NCI-H187 treated with DMSO at 0.1 percent for 48 hours (cell line): ENCODE results near the gene RHBG.
"Not testable (repeated sequence)": the region's sequence is repeated elsewhere in the genome, so short reads cannot be mapped to it uniquely, and the experiment has no call there.

Experiments used
- DNase-seq: peaks from one replicate; lab custom pipeline; 2025; lab: John Stamatoyannopoulos, UW

The RHBG gene

DNA sequence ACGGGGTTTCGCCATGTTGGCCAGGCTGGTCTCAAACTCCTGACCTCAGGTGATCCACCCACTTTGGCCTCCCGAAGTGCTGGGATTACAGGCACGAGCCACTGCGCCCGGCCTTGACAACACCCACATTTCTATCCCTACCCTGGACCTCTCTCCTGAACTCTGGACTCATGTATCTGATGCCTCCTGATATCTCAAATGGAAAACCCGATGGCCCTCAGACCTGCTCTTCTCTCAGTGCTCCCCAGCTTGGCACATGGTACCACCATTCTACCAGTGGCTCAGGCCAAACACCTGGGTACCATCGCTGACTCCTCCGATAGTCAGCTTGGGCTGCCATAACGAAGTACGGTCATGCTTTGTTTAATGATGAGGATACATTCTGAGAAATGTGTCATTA, 8.5 kb upstream of the RHBG start:
- no peak for DNase-seq

DNA sequence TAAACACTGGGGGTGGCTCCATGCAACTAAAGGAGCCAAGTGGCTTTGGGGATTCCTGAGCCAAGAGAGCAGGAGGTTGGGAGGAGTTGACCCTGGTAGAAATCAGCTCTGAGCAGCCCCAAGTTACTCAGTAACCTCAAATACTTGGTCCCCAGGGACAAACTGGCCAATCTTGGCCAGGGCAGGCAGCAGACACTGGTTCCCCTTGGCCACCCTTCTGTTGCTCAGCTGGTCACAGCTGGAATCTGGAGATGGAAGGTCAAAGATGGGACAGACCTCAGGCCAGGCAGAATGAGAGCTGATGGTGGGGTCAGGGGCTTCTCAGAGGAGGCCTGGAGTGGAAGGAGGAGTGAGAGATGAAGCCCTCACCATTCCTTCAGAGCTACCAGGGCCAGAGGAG, 3.3 kb upstream of the RHBG start:
- DNase-seq = no peak

DNA sequence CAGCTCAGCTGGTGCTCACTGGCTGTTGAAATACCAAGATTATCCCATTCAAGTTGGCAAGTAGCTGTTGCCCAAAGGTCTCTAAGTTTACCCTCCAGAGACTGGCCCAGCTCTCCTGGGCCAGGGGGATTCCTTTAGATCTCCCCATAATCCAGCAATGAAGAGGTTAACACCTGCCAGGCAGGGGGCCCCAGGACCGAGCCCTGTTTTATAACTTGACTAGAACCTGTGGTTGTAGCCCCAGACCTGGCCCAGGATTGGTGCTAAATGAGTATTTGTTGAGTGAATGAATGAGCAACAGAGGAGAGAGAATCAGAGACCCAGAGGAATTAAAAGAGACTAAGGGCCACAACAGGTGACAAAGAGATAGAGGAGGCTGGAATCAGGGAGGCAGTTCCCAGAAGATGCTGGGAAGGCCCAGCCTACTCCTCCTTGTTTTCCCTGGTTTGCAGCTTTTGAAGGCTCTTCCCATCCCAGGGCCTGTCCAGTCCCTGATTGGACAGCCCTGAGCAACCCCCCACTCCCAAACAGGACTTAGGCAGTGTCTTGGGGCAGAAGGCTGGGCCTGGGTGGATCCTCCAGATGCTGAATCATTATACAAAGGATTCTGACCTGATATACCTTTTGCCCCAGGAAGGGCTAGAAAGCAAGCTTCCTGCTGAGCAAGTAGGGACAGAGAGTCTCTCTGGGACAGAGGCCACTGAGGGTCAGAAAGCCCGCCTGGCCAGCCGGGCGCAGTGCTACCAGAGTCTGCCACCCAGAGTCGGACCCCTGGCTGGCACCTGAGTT, 2.4 kb upstream of the RHBG start:
- no peak for DNase-seq

DNA sequence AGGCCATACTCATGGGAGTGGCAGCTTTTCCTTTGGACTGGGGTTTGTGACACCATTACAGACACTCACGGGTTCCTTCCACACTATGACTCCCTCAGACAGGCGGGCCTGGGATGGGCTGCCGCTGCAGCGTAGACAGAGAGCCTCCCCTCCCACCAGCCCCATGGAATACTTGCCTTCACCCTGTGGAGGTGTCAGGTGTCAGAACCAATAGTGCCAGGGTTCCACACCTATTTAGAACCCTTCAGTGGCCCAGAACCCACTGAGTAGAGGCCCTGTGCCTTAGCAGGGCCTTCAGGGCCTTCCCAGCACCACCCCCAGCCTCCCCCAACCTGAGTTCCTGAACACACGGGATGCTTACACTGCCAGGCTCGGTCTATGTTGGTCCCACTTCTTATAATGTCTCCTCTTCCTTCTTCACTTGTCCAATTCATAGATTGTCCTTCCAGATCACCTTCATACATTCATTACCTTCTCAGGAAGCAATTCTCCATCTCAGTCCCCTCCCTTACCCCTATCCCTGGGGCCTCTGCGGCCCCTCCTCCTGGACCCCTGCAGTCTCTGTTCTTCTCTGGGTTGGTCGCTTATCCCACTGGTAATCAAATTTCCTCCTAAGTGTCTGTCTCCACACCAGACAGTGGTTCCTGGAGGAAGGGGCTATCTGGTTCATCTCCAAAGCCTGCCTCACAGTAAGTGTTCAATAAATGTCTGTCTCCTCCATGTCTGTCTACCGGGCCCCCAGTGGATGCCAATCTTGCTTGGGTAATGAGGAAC, 1.4 kb upstream of the RHBG start:
- no peak for DNase-seq

DNA sequence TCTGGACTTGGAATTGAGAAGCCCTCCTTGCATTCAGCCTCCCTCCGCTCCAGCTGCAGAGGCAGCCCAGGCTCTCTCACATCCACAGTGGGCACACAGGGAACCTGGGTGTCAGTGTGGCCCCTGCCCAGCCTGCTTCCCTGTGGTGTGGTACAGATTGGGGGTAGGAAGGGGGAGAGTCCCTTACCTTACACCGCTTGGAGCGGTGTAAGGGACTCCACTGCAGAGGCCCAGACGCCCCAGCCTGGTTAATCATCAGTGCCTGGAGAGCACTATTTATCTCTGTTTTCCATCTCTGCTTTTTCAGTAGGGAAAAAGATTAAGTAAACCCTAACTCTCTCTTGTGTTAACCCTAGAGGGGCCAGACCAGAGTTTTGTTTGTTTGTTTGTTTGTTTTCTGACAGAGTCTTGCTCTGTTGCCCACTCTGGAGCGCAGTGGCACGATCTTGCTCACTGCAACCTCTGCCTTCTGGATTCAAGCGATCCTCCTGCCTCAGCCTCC, 803 bp upstream of the RHBG start:
- DNase-seq = no peak

DNA sequence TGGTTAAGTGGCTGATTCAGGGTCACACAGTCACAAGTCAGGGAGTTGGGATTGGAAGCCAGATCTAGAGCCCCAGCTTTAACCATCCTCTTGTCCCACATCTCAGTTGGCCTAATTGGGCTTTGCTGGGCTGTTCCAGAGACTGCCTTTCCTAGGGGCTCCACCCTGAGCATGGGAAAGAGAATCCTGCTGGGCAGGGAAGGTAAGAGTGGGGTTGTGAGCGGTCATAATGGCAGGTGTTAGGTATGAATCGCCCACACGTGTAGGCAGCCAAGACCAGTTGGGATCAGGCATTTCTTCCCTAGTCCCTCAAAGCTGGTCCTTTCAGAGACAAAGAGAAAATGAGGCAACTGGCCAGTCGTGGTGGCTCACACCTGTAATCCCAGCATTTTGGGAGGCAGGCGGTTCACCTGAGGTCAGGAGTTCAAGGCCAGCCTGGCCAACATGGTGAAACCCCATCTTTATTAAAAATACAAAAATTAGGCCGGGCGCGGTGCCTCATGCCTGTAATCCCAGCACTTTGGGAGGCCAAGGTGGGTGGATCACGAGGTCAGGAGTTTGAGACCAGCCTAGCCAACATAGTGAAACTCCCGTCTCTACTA, 775 bp downstream of the RHBG start:
- DNase-seq = not testable (repeated sequence)

DNA sequence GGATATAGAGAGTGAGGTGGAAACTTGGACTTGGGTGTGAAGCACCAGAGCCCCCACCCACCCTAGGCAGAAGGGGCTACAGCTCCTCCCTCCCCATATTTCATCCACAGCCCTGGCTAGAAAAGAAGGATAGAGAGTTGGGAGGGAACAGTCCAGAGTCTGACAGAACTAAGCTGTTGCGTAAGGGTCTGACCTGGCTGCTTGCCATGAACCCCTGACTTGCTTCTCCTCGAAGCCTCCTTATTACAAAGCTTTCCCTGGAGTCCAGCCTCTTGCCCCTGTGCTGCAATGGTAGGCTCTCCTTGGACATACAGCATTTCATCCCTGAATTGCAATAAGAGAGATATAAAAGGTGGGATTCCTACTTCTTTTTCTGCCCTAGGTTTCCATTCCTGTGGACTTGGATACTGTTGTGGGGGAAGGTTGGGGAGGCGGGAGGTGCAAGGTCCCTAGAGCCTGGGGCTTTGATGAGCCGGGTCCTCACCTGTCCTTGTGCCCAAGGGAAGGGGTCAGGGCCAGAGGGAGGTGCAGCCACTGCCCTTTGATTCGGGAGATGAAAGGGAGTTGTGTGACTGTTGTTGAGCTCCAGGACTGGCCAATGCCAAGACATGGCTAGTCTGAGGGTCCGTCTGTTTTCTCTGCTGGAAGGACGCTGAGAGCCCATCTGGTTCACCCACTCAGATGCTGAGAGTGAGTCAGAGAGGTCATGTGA, 2.7 kb downstream of the RHBG start:
- DNase-seq = no peak

DNA sequence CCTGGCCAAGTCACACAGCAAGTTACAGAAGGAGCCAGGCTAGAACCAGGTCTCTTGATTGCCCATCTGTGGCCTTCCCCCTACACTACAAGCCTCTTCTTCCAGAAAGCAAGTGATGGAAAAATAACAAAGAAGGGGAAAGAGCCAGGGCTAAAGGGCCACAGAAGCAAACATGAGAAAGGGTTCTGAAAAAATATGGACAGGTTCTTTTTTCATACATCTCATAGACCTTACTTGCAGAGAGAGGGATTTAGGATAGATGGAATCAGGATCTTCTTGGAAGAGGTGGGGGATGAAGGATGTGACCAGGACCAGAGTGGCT, 3.2 kb downstream of the RHBG start:
- no peak for DNase-seq

DNA sequence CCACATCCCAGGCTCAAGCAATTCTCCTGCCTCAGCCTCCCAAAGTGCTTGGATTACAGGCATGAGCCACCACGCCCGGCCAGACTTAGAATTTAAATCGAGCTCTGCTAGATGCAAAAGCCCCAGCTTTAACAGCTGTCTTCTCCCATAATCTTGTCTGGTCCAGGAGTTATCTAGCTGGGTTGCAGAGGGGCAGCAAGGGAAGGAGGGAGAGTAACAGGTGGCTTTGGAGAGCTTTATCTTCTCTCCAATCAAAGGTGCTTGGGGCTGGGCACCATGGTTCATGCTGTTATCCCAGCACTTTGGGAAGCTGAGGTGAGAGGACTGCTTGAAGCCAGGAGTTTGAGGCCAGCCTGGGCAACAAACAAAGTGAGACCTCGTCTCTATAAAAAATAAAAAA, 3.9 kb downstream of the RHBG start:
- no peak for DNase-seq

DNA sequence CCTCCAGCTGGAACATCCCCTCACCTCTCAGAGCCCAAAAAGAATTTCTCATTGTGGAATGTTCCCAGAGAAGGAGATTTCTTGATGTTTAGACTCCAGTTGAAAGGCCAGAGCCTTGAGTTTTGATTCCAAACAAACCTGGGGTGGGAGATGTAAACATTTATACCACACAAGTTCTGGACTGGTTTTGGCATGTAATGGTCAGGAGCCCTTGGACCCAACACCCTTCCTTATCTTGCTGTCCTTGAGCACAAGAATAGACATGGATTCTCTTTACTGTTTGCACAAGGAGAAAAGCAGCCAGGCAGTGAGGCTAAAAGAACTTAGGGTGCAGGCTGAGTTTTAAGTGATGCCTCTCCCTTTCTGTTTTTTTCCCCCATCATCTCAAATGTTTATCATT, 4.5 kb downstream of the RHBG start:
- no peak for DNase-seq

DNA sequence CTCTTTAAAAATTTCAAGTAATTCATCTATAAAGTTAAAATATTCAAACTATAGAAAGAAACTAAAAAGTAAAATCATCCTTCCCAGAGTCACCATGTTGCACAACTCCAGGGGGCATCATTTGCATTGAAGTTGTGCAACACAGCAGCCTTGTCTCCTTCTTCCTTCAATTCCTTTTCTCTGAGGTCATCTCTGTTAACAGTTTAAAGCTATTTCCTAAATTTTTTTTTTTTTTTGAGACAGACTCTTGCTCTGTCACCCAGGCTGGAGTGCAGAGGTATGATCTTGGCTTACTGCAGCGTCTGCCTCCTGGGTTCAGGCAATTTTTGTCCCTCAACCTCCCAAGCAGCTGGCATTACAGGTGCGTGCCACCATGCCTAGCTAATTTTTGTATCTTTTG, 7.1 kb downstream of the RHBG start:
- DNase-seq = no peak

DNA sequence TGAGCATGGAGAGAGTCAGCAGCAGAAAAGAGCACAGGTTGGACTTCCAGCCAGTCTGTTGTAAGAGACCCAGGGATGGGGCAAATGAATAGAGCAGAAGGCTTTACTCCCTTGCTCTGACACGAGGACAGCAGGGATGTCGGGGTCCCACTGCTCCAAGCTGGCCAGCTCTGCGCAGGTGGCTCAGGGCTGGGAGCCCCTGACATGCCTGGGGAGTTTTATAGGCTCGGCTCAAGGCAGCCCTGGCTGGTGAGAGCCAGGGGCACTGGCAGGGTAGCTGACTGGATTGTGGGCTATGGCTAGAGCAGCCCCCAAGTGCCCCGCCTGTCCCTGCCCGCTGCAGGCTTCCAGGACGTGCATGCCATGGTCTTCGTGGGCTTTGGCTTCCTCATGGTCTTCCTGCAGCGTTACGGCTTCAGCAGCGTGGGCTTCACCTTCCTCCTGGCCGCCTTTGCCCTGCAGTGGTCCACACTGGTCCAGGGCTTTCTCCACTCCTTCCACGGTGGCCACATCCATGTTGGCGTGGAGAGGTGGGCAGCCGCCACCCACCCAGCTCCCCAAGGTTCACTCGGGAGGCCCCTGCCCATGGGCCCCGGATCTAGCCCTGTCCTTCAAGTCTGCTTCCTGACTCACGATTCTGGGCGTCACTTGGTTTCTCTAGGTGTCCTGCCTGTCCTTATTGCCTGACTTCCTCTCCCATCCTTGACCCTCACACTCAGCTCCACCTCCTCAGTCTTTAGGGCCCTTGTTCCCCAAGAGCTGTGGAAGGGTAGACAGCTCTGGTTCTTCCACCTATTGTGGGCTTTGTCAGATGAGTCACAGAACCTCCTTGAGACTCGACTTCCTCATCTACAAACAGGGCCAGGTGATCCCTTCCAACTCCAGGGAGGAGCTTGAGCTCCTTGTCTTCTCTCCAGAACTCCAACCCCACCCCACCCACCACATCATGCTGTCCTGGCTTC, 8.2 kb downstream of the RHBG start:
- DNase-seq = no peak

DNA sequence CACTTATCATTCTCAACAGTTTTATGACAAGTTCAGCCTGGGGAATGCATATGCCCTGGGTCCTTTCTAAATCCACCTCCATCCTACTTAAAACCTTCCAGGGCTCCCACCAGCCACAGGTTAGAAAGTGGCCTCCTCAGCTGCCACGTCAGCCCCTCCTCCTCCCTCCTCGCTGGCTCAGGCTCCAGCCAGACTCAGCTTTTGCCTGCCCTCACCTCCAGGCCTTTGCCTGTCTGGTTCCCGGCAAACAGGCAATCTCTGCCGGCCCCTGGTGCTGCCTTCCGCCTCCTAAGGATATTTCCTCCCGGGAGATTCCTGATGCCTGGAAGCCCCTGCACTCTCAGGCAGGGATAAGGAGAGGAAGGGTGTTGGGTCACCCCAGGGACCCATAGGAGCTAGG, 9.5 kb downstream of the RHBG start:
- no peak for DNase-seq

DNA sequence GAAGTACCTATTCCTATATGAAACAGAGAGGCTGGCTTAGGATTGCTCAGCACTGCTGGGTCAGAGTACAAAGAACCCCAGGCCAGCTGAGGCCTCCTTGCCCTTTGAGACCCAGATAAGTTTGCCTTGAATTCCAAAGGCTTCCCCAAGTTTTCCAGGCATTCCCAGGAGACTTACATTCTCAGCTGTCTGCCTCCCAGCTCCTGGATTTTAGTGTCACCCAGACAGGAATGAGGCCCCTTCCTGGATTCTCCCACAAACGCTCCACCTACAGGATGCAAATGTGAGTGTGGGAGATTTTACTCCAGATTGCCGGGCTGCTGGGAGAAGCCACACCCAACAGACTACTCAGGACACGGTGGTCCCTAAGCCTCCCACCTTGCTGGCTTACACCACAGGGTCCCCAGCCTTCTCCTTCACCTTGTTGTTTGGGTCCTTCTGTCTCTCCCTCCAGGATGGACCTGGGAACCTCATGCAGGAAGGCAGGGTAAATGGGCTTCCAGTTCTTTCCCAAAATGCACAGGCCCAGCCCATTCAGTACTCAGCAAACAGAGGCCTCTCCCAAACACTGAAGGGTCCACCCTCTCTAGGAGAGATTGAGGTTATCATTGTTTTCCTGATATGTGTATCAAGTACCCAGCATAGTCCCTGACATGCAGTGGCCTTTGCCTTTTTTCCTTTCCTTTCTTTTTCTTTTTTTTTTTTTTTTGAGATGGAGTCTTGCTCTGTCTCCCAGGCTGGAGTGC, 10.6 kb downstream of the RHBG start:
- DNase-seq = no peak

DNA sequence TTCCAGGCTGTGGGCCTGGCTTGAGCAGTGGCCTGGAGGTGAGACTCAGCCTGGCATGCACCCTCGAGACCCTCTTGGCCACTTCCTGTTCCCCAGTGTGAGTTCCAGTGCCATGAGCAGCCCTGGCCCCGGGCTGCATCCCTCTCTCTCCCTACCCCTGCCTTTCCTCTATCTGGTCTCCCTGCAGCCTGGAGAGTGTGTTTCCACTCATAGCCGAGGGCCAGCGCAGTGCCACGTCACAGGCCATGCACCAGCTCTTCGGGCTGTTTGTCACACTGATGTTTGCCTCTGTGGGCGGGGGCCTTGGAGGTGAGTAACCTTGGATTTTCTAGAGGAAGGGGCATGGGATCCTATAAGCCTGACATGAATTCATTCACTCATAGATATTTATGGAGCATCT, 13.6 kb downstream of the RHBG start:
- DNase-seq = no peak

DNA sequence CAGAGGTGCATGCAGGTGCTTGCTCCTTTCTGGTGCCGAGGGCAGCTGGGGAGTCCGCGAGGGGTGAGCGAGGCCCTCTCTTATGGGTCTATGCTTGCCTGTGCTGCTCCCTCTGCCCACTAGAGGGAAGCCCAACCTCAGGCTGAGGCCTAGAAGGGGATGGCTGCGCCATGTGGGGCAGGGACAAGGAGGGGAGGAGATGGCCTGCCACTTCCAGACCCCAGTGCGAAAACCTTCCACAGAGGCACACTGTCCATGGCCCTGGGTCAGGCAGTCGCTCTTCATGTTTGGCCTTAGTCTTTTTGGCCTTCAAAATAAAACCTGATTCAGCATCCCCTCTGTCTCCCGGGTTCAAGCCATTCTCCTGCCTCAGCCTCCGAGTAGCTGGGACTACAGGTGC, 14.0 kb downstream of the RHBG start:
- peak; percentile 36 for DNase-seq

DNA sequence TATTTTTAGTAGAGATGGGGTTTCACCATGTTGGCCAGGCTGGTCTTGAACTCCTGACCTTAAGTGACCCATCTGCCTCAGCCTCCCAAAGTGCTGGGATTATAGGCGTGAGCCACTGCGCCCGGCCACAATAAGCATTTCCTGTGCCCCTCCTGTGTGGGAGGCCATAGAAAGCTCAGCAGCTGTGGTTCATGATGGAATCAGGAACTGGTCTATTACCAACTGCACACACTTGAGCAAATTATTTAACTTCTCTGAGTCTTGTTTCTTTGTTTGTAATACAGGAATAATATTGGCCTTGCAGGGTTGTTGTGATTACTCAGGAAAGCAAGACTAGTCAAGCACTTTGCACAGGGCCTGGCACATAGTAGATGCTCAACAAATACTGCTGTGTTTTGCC, 15.0 kb downstream of the RHBG start:
- DNase-seq = no peak

DNA sequence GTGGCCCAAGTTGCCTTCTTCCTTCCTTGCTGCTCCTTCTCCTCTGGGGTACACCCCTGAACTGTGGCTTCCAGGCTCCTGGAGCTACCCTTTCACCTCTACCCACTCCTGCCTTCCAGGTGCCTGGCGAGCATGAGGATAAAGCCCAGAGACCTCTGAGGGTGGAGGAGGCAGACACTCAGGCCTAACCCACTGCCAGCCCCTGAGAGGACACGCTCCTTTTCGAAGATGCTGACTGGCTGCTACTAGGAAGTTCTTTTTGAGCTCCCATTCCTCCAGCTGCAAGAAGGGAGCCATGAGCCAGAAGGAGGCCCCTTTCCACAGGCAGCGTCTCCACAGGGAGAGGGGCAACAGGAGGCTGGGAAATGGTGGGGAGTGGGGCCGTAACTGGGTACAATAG, 15.6 kb downstream of the RHBG start:
- DNase-seq = no peak

DNA sequence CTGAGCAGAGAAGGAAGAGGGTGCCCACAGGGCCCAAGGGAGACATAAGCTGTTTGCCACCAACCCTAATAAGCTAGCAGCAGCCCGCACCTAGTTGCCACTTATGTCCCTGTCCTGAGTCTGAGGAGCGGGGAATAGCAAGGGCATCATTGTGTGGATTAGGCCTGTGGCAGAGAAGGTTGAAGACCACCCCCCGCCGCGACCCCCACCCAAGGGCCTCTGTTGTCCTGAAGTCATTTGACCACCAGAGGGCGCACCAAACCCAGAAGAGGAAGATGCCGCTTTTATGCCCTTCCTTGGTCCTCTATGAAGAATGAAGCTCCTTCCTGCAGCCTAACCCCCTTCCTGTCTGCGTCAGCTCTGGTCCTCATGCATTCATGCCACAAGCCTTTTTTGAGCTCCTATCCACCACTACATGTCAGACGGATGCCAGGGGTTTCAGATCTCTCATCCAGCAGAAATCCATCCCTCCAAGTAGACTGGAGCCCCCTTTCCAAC, 16.6 kb downstream of the RHBG start:
- DNase-seq = peak; percentile 72

DNA sequence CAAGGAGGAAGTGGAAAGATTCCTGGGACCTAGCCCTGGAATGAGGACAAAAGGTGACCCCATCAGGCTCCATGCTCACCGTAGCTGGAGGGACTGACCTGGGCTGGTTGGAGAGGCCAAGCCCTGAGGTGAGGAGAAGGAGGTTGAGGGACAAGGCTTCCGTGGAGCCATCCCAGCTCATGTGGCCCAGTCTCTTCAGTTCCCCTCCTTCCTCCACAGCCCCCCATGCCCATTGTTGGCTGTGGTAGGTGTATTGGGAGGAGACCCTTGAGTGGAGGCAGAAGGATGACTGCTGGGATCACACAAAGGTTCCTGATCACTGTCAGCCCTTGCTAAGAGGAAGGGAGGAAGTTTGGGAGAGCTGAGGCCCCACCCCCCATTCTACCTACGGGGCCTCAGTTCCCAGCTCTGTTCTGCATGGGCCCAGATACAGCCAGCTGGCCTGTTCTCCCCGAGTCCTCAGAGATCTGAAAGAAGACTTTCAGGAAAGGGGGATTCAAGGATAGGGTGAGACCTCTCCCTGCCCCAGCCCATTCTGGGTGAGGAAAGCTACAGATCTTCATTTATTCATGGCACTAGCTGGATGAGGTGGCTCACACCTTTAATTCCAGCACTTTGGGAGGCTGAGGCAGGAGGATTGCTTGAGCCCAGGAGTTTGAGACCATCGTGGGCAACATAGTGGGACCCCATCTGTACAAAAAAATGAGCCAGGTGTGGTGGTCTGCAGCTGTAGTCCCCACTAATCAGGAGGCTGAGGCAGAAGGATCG, 17.3 kb downstream of the RHBG start:
- no peak for DNase-seq
